GM19238 (cell line): ENCODE measurements around the gene IGF2BP3.
"Not testable (repeated sequence)": the region's sequence is repeated elsewhere in the genome, so short reads cannot be mapped to it uniquely, and the experiment has no call there.

Source experiments
- DNase-seq: peaks from one replicate; pipeline ENCODE4 v3.0.0; 2011; ENCODE audit warnings: low spot score; ENCODE audit not compliant: insufficient read length

IGF2BP3 gene

GRCh38 chr7:23343102-23343501, 127.2 kb downstream of the IGF2BP3 start:
- DNase-seq = no peak

GRCh38 chr7:23341846-23342598, 128.3 kb downstream of the IGF2BP3 start:
- no peak for DNase-seq

GRCh38 chr7:23338863-23339262, 131.4 kb downstream of the IGF2BP3 start:
- DNase-seq = no peak

- no peak for DNase-seq
Measured at GRCh38 chr7:23338439-23338838, 131.9 kb downstream of the IGF2BP3 start.

GRCh38 chr7:23337374-23337773, 132.9 kb downstream of the IGF2BP3 start:
- no peak for DNase-seq

- no peak for DNase-seq
Measured at GRCh38 chr7:23336799-23337283, 133.4 kb downstream of the IGF2BP3 start.

GRCh38 chr7:23336086-23336485, 134.2 kb downstream of the IGF2BP3 start:
- no peak for DNase-seq

- DNase-seq = no peak
Measured at GRCh38 chr7:23335621-23336020, 134.7 kb downstream of the IGF2BP3 start.

- DNase-seq = no peak
Measured at GRCh38 chr7:23335136-23335535, 135.2 kb downstream of the IGF2BP3 start.

- no peak for DNase-seq
Measured at GRCh38 chr7:23334482-23335056, 135.7 kb downstream of the IGF2BP3 start.

GRCh38 chr7:23333671-23334246, 136.5 kb downstream of the IGF2BP3 start:
- DNase-seq = no peak

GRCh38 chr7:23332910-23333612, 137.2 kb downstream of the IGF2BP3 start:
- DNase-seq = no peak

- no peak for DNase-seq
Measured at GRCh38 chr7:23332193-23332592, 138.1 kb downstream of the IGF2BP3 start.

GRCh38 chr7:23331132-23331531, 139.2 kb downstream of the IGF2BP3 start:
- DNase-seq = no peak

- DNase-seq = no peak
Measured at GRCh38 chr7:23315366-23315765, 154.9 kb downstream of the IGF2BP3 start.

GRCh38 chr7:23312141-23312540, 158.2 kb downstream of the IGF2BP3 start:
- not testable (repeated sequence) for DNase-seq

GRCh38 chr7:23308754-23309153, 161.5 kb downstream of the IGF2BP3 start:
- no peak for DNase-seq

GRCh38 chr7:23306936-23307521, 163.3 kb downstream of the IGF2BP3 start:
- DNase-seq = no peak

GRCh38 chr7:23299770-23300300, 170.5 kb downstream of the IGF2BP3 start:
- no peak for DNase-seq

GRCh38 chr7:23298885-23299769, 171.2 kb downstream of the IGF2BP3 start, which contains the start of gene MALSU1:
TSS of gene MALSU1 (plus strand) at chr7:23299339. CDS start at chr7:23299353, 14 bp downstream.
- DNase-seq = peak; percentile 84
